KMS-11 (cell line): Measurements from ENCODE around the gene NDUFS6.

Source experiments
- H2AFZ ChIP-seq: fragments of 200-600 bp; sonication (generic); 2 replicates; pipeline ENCODE4 v1.6.1; 2016; ENCODE audit warnings: antibody characterized with exemption, mixed run types, low read depth
- H3K27ac ChIP-seq: fragments of 200-600 bp; sonication (generic); 2 replicates; pipeline ENCODE4 v1.6.1; 2016; ENCODE audit warnings: mild to moderate bottlenecking, mixed run types
- H3K27me3 ChIP-seq: fragments of 200-600 bp; sonication (generic); 2 replicates; pipeline ENCODE4 v1.6.1; 2017; ENCODE audit warnings: mild to moderate bottlenecking, low read depth, mixed run types, moderate library complexity; ENCODE audit not compliant: insufficient read depth
- H3K36me3 ChIP-seq: fragments of 200-600 bp; sonication (generic); 2 replicates; pipeline ENCODE4 v1.6.1; 2017; ENCODE audit warnings: mild to moderate bottlenecking, mixed run types; ENCODE audit not compliant: insufficient read depth
- H3K4me1 ChIP-seq: fragments of 200-600 bp; sonication (generic); 2 replicates; pipeline ENCODE4 v1.6.1; 2016; ENCODE audit warnings: mild to moderate bottlenecking, low read depth, mixed run types; ENCODE audit not compliant: poor library complexity, severe bottlenecking
- H3K4me2 ChIP-seq: fragments of 200-600 bp; sonication (generic); 2 replicates; pipeline ENCODE4 v1.7.0; 2016; ENCODE audit warnings: mild to moderate bottlenecking, mixed run types
- H3K4me3 ChIP-seq: fragments of 200-600 bp; sonication (generic); IDR thresholded peaks from 2 replicates; pipeline ENCODE4 v1.6.1; 2017; ENCODE audit warnings: low read depth, low read length, mixed read lengths; ENCODE audit not compliant: insufficient read depth
- H3K79me2 ChIP-seq: fragments of 200-600 bp; sonication (generic); 2 replicates; pipeline ENCODE4 v1.6.1; 2016; ENCODE audit warnings: low read depth, mixed run types; ENCODE audit not compliant: insufficient read depth
- H3K9ac ChIP-seq: fragments of 200-600 bp; sonication (generic); 2 replicates; pipeline ENCODE4 v1.6.1; 2016; ENCODE audit warnings: mild to moderate bottlenecking, mixed run types
- H4K20me1 ChIP-seq: fragments of 200-600 bp; sonication (generic); 2 replicates; pipeline ENCODE4 v1.6.1; 2016; ENCODE audit warnings: mild to moderate bottlenecking, mixed run types; ENCODE audit not compliant: insufficient read depth
- CTCF ChIP-seq: fragments of 200-600 bp; sonication (generic); conservative IDR thresholded peaks from 2 replicates; pipeline ENCODE4 v1.6.1; 2017; ENCODE audit warnings: low read depth, mild to moderate bottlenecking, antibody characterized with exemption, low read length, moderate library complexity, mixed read lengths

Gene NDUFS6

GRCh38 chr5:1789834-1790471 is 11.3 kb upstream of the NDUFS6 start:
- H3K4me2 ChIP-seq: no peak overlapping the region
- H4K20me1 ChIP-seq: no peaks in the 10 kb centered on the region
- peaks cover 52% of the 10 kb centered on the region for H3K4me1 ChIP-seq
- H3K4me3 ChIP-seq: no peak overlapping the region
- no peaks in the 10 kb centered on the region for H3K27me3 ChIP-seq
- H3K79me2 ChIP-seq: no peaks in the 10 kb centered on the region
- no peak overlapping the region for H3K27ac ChIP-seq
- H2AFZ ChIP-seq: no peak overlapping the region
- no peaks in the 10 kb centered on the region for H3K36me3 ChIP-seq
- H3K9ac ChIP-seq: no peak overlapping the region
- no peak for TF ChIP-seq CTCF

GRCh38 chr5:1791176-1791575 is 10.0 kb upstream of the NDUFS6 start:
- Histone ChIP-seq H3K79me2 (no peaks in the 10 kb centered on the region), H3K9ac (peak overlapping the region; percentile 70; the same call in 1 of the 2 replicates), H4K20me1 (no peaks in the 10 kb centered on the region), H3K27me3 (no peaks in the 10 kb centered on the region), H3K4me1 (peaks cover 52% of the 10 kb centered on the region), H3K36me3 (no peaks in the 10 kb centered on the region), H3K4me2 (peak overlapping the region; percentile 97; the same call in 1 of the 2 replicates), H3K27ac (peak overlapping the region; percentile 98), H2AFZ (0 out of 2 replicates have a peak overlapping the region, but pooled peaks have one; percentile 49), H3K4me3 (no peak overlapping the region)
- no peak for TF ChIP-seq CTCF

GRCh38 chr5:1792842-1793266 is 8.4 kb upstream of the NDUFS6 start:
- Histone ChIP-seq H3K27me3 (no peaks in the 10 kb centered on the region), H3K79me2 (0 out of 2 replicates have a peak, but pooled peaks cover 6% of the 10 kb centered on the region), H3K9ac (peak overlapping the region; percentile 70), H2AFZ (peak overlapping the region; percentile 49), H4K20me1 (no peaks in the 10 kb centered on the region), H3K4me2 (peak overlapping the region; percentile 97), H3K36me3 (peaks cover 1% of the 10 kb centered on the region; the same call in 1 of the 2 replicates), H3K27ac (peak overlapping the region; percentile 98), H3K4me3 (no peak overlapping the region), H3K4me1 (peaks cover 54% of the 10 kb centered on the region)
- TF ChIP-seq CTCF: no peak

- peak overlapping the region; percentile 98 for H3K27ac ChIP-seq
- no peak for TF ChIP-seq CTCF
- peak overlapping the region; percentile 70; the same call in 1 of the 2 replicates for H3K9ac ChIP-seq
- no peak overlapping the region for H3K4me3 ChIP-seq
- peak overlapping the region; percentile 49 for H2AFZ ChIP-seq
- peaks cover 58% of the 10 kb centered on the region for H3K4me1 ChIP-seq
- H4K20me1 ChIP-seq: no peaks in the 10 kb centered on the region
- peaks cover 11% of the 10 kb centered on the region for H3K79me2 ChIP-seq
- peak overlapping the region; percentile 77 for H3K4me2 ChIP-seq
- H3K36me3 ChIP-seq: peaks cover 6% of the 10 kb centered on the region; the same call in 1 of the 2 replicates
- no peaks in the 10 kb centered on the region for H3K27me3 ChIP-seq
Measured at GRCh38 chr5:1793301-1793740, 7.9 kb upstream of the NDUFS6 start.
